Keratinocyte (primary cell): Measurements from ENCODE around the gene PRDM11. TPM values are rescaled to one million over a fixed set of nuclear protein-coding genes. Genes with fewer than 3 reads are reported as not detected.

Source experiments
- DNase-seq: peaks from one replicate; pipeline ENCODE4 v3.0.0-alpha.2; 2011; ENCODE audit warnings: low read depth, missing footprints, low spot score
- FAIRE-seq: peaks from 2 replicates; lab custom pipeline; 2011; peaks lifted over from hg19 to GRCh38; lab: Jason Lieb, UNC
- H2AFZ ChIP-seq: 2 replicates; pipeline ENCODE4 v1.6.0; 2012; ENCODE audit warnings: low read length, control low read depth, inconsistent platforms; ENCODE audit not compliant: control insufficient read depth
- H3K27ac ChIP-seq: 2 replicates; pipeline ENCODE4 v1.5.1; 2011; ENCODE audit warnings: low read length; ENCODE audit not compliant: control insufficient read depth, insufficient read depth
- H3K27me3 ChIP-seq: 3 replicates; pipeline ENCODE4 v1.6.0; 2011; ENCODE audit warnings: low read length; ENCODE audit not compliant: control insufficient read depth, insufficient read depth; ENCODE audit errors: extremely low read depth
- H3K36me3 ChIP-seq, 2 experiments: 2 replicates in 1 of 2; 3 replicates in 1 of 2; pipeline ENCODE4 v1.5.1; 2011; ENCODE audit warnings: low read length in 2 of 2, mild to moderate bottlenecking in 1 of 2; ENCODE audit not compliant: control insufficient read depth in 2 of 2, insufficient read depth in 2 of 2; ENCODE audit errors: extremely low read depth in 1 of 2
- H3K4me1 ChIP-seq: 3 replicates; pipeline ENCODE4 v1.5.1; 2011; ENCODE audit warnings: low read length; ENCODE audit not compliant: control insufficient read depth, insufficient read depth; ENCODE audit errors: extremely low read depth
- H3K4me2 ChIP-seq: 3 replicates; pipeline ENCODE4 v1.6.0; 2011; ENCODE audit warnings: low read depth, low read length; ENCODE audit not compliant: control insufficient read depth, insufficient read depth; ENCODE audit errors: extremely low read depth
- H3K4me3 ChIP-seq, 3 experiments: fragments of 200-600 bp in 1 of 3; sonication (generic) in 1 of 3; 2 replicates in 2 of 3; 3 replicates in 1 of 3; pipeline ENCODE4 v1.5.1; 2011 to 2016; ENCODE audit warnings: low read length in 3 of 3, mild to moderate bottlenecking in 3 of 3, control low read depth in 2 of 3, inconsistent platforms in 1 of 3, low read depth in 1 of 3, mixed read lengths in 1 of 3, mixed run types in 1 of 3, moderate library complexity in 1 of 3; ENCODE audit not compliant: control insufficient read depth in 2 of 3, insufficient read depth in 2 of 3; ENCODE audit errors: extremely low read depth in 1 of 3
- H3K79me2 ChIP-seq: 2 replicates; pipeline ENCODE4 v1.6.0; 2012; ENCODE audit warnings: low read length; ENCODE audit not compliant: control insufficient read depth, insufficient read depth
- H3K9ac ChIP-seq: 3 replicates; pipeline ENCODE4 v1.6.0; 2011; ENCODE audit warnings: low read length; ENCODE audit not compliant: control insufficient read depth, insufficient read depth; ENCODE audit errors: extremely low read depth
- H3K9me1 ChIP-seq: 3 replicates; pipeline ENCODE4 v1.6.0; 2011; ENCODE audit warnings: low read length; ENCODE audit not compliant: control insufficient read depth, insufficient read depth; ENCODE audit errors: extremely low read depth
- H3K9me3 ChIP-seq: 2 replicates; pipeline ENCODE4 v1.5.1; 2012; ENCODE audit warnings: low read depth, low read length; ENCODE audit not compliant: control insufficient read depth
- H4K20me1 ChIP-seq: 3 replicates; pipeline ENCODE4 v1.6.0; 2011; ENCODE audit warnings: low read length; ENCODE audit not compliant: control insufficient read depth, insufficient read depth; ENCODE audit errors: extremely low read depth
- EZH2 ChIP-seq: IDR thresholded peaks from one replicate; pipeline ENCODE4 v1.6.1; 2012; ENCODE audit warnings: inconsistent platforms, mild to moderate bottlenecking, low read length, moderate library complexity
- dilution Hi-C: fragments of 300-500 bp; cut with MboI; formaldehyde crosslinking; loops from one replicate; pipeline ENCODE4 v1.7.0; 2020; ENCODE audit warnings: low sequenced_read_pairs; ENCODE audit not compliant: extremely low pct_ligation_motif_present
- polyA plus RNA-seq, 5 experiments: library from polyadenylated mRNA; depleted of rRNA in 3 of 5; stranded (reverse) in 3 of 5; stranded (forward) in 1 of 5; unstranded in 1 of 5; fragments of >200 nt; gene quantifications; 1 replicate in 1 of 5; 2 replicates in 3 of 5; 3 replicates in 1 of 5; pipeline versions ENCODE4 v1.2.1 to v1.2.3, GENCODE V29; 2011 to 2012; ENCODE audit warnings: missing spikeins in 2 of 5, low read depth in 1 of 5, low replicate concordance in 1 of 5
- TF ChIP-seq, protein P1 (sequence below), 3 experiments: IDR thresholded peaks in 1 of 3; conservative IDR thresholded peaks in 1 of 3; optimal IDR thresholded peaks in 1 of 3; 2 replicates in 2 of 3; 3 replicates in 1 of 3; pipeline versions ENCODE3 to v1.5.1; 2011; ENCODE audit warnings: low read length in 3 of 3, mild to moderate bottlenecking in 3 of 3, moderate library complexity in 2 of 3, control low read depth in 1 of 3, inconsistent platforms in 1 of 3; ENCODE audit not compliant: insufficient read depth in 2 of 3; ENCODE audit errors: extremely low read depth in 1 of 3

The PRDM11 gene
- polyA plus RNA-seq, 1 donor (not counting 4 experiments of a cell fraction or from before 2014, with no cell fraction given) = 2.1 TPM

DNA sequence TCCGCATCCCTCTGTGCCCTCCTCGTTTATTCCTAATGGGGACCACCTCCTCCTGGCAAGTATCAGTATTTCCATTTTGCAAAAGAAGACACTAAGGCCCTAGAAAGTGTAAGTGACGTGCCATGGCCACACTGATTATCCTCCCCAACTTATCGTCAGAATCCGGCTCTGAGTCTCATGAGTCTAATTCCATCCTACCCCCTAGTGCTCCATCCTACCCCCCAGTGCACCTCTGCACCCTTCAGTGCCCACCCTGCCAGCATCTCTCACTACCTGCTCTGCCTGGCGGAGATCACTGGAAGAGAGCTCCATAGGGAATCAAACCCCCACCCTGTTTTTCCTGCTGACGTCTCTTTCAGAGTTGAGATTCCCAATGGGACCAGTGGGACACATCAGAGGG lies 31.8 kb downstream of the PRDM11 start:
- Histone ChIP-seq H3K4me2 (no peak overlapping the region), H3K4me3 (no peak overlapping the region), H2AFZ (no peak overlapping the region), H3K9me1 (no peaks in the 10 kb centered on the region), H3K27me3 (no peaks in the 10 kb centered on the region), H3K27ac (no peak overlapping the region), H3K9me3 (no peaks in the 10 kb centered on the region), H3K4me1 (peaks cover 20% of the 10 kb centered on the region), H3K36me3 (no peaks in the 10 kb centered on the region), H3K9ac (no peak overlapping the region), H4K20me1 (no peaks in the 10 kb centered on the region), H3K79me2 (no peaks in the 10 kb centered on the region)
- DNase-seq = no peak
- TF ChIP-seq EZH2 = no peak
- TF ChIP-seq, protein P1, sequence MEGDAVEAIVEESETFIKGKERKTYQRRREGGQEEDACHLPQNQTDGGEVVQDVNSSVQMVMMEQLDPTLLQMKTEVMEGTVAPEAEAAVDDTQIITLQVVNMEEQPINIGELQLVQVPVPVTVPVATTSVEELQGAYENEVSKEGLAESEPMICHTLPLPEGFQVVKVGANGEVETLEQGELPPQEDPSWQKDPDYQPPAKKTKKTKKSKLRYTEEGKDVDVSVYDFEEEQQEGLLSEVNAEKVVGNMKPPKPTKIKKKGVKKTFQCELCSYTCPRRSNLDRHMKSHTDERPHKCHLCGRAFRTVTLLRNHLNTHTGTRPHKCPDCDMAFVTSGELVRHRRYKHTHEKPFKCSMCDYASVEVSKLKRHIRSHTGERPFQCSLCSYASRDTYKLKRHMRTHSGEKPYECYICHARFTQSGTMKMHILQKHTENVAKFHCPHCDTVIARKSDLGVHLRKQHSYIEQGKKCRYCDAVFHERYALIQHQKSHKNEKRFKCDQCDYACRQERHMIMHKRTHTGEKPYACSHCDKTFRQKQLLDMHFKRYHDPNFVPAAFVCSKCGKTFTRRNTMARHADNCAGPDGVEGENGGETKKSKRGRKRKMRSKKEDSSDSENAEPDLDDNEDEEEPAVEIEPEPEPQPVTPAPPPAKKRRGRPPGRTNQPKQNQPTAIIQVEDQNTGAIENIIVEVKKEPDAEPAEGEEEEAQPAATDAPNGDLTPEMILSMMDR (optimal IDR thresholded peaks at IDR 0.05 in 1 of 3, IDR thresholded peaks at IDR 0.05 in 1 of 3, conservative IDR thresholded peaks at IDR 0.05 in 1 of 3; ENCODE audit: extremely low read depth in 1 of 3, insufficient read depth in 2 of 3, low read length in 3 of 3) = no peak
- dilution Hi-C loops = no loop called here
- no peak for FAIRE-seq

DNA sequence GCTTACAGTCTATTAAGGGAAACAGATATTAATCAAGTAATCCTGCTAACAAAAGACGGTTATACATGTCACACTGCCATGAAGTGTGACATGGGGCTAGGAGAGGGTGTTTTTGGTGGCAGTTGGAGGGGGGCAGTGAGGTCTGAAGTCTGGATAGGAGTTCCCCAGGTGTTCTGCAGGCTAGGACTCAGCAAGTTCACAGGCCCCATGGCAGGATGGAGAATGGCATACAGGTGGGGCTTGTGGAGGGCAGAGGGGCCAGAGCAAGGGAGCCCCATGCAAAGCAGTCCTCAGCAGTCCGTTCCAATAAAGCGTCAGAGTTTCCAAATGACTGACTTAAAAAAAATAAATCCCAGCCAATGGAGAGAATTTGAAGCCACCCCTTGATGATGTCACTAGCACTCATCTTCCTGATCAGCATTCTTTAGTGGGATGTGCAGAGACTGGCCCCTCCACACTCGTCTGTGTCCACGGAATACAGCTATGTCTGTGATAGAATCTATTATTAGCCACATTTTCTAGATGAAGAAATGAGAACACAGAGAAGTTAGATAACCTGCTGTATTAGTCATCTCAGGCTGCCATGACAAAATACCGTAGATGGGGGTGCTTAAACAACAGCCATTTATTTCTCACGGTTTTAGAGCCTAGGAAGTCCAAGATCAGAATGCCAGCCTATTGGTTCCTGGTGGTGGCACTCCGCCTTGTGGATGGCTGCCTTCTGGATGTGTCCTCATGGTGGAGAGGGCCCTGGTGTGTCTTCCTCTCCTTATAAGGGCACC lies 32.6 kb downstream of the PRDM11 start:
- Histone ChIP-seq H3K9me1 (no peaks in the 10 kb centered on the region), H3K27me3 (no peaks in the 10 kb centered on the region), H3K27ac (peak overlapping the region; percentile 49), H3K4me3 (no peak overlapping the region), H3K9me3 (no peaks in the 10 kb centered on the region), H3K4me1 (peaks cover 20% of the 10 kb centered on the region), H3K4me2 (peak overlapping the region; percentile 52), H3K79me2 (no peaks in the 10 kb centered on the region), H3K36me3 (no peaks in the 10 kb centered on the region), H2AFZ (no peak overlapping the region), H4K20me1 (no peaks in the 10 kb centered on the region), H3K9ac (no peak overlapping the region)
- TF ChIP-seq, protein P1 (optimal IDR thresholded peaks at IDR 0.05 in 1 of 3, IDR thresholded peaks at IDR 0.05 in 1 of 3, conservative IDR thresholded peaks at IDR 0.05 in 1 of 3; ENCODE audit: extremely low read depth in 1 of 3, insufficient read depth in 2 of 3, low read length in 3 of 3) = peak in 1 of 3 experiments; percentile 27
- no peak for TF ChIP-seq EZH2
- DNase-seq (peak; percentile 44), FAIRE-seq (peak; percentile 64)
- dilution Hi-C loops = no loop called here
